ENCODE measurements around the gene IL15.

- TF ChIP-seq CTCF (conservative IDR thresholded peaks at IDR 0.05; ENCODE audit: low read depth in 2 of 2): no peak
- TF ChIP-seq EZH2phosphoT487 (IDR thresholded peaks at IDR 0.05; ENCODE audit: unreplicated experiment): no peak
- no peak for TF ChIP-seq POLR2AphosphoS5 (IDR thresholded peaks at IDR 0.05; ENCODE audit: low read depth)
- TF ChIP-seq JUNB (IDR thresholded peaks at IDR 0.05; ENCODE audit: unreplicated experiment): no peak
- no peak for TF ChIP-seq ZNF114 (CRISPR knock-in tag; IDR thresholded peaks at IDR 0.05)
- TF ChIP-seq REST (IDR thresholded peaks at IDR 0.05; ENCODE audit: unreplicated experiment): no peak
- no peak for TF ChIP-seq CREB1 (CRISPR knock-in tag; IDR thresholded peaks at IDR 0.05; ENCODE audit: low read depth)
- no peak for TF ChIP-seq EZH2 (IDR thresholded peaks at IDR 0.05; ENCODE audit: low read depth, unreplicated experiment)
- TF ChIP-seq, protein P1, sequence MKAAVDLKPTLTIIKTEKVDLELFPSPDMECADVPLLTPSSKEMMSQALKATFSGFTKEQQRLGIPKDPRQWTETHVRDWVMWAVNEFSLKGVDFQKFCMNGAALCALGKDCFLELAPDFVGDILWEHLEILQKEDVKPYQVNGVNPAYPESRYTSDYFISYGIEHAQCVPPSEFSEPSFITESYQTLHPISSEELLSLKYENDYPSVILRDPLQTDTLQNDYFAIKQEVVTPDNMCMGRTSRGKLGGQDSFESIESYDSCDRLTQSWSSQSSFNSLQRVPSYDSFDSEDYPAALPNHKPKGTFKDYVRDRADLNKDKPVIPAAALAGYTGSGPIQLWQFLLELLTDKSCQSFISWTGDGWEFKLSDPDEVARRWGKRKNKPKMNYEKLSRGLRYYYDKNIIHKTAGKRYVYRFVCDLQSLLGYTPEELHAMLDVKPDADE (IDR thresholded peaks at IDR 0.05): no peak
- TF ChIP-seq, protein P2, sequence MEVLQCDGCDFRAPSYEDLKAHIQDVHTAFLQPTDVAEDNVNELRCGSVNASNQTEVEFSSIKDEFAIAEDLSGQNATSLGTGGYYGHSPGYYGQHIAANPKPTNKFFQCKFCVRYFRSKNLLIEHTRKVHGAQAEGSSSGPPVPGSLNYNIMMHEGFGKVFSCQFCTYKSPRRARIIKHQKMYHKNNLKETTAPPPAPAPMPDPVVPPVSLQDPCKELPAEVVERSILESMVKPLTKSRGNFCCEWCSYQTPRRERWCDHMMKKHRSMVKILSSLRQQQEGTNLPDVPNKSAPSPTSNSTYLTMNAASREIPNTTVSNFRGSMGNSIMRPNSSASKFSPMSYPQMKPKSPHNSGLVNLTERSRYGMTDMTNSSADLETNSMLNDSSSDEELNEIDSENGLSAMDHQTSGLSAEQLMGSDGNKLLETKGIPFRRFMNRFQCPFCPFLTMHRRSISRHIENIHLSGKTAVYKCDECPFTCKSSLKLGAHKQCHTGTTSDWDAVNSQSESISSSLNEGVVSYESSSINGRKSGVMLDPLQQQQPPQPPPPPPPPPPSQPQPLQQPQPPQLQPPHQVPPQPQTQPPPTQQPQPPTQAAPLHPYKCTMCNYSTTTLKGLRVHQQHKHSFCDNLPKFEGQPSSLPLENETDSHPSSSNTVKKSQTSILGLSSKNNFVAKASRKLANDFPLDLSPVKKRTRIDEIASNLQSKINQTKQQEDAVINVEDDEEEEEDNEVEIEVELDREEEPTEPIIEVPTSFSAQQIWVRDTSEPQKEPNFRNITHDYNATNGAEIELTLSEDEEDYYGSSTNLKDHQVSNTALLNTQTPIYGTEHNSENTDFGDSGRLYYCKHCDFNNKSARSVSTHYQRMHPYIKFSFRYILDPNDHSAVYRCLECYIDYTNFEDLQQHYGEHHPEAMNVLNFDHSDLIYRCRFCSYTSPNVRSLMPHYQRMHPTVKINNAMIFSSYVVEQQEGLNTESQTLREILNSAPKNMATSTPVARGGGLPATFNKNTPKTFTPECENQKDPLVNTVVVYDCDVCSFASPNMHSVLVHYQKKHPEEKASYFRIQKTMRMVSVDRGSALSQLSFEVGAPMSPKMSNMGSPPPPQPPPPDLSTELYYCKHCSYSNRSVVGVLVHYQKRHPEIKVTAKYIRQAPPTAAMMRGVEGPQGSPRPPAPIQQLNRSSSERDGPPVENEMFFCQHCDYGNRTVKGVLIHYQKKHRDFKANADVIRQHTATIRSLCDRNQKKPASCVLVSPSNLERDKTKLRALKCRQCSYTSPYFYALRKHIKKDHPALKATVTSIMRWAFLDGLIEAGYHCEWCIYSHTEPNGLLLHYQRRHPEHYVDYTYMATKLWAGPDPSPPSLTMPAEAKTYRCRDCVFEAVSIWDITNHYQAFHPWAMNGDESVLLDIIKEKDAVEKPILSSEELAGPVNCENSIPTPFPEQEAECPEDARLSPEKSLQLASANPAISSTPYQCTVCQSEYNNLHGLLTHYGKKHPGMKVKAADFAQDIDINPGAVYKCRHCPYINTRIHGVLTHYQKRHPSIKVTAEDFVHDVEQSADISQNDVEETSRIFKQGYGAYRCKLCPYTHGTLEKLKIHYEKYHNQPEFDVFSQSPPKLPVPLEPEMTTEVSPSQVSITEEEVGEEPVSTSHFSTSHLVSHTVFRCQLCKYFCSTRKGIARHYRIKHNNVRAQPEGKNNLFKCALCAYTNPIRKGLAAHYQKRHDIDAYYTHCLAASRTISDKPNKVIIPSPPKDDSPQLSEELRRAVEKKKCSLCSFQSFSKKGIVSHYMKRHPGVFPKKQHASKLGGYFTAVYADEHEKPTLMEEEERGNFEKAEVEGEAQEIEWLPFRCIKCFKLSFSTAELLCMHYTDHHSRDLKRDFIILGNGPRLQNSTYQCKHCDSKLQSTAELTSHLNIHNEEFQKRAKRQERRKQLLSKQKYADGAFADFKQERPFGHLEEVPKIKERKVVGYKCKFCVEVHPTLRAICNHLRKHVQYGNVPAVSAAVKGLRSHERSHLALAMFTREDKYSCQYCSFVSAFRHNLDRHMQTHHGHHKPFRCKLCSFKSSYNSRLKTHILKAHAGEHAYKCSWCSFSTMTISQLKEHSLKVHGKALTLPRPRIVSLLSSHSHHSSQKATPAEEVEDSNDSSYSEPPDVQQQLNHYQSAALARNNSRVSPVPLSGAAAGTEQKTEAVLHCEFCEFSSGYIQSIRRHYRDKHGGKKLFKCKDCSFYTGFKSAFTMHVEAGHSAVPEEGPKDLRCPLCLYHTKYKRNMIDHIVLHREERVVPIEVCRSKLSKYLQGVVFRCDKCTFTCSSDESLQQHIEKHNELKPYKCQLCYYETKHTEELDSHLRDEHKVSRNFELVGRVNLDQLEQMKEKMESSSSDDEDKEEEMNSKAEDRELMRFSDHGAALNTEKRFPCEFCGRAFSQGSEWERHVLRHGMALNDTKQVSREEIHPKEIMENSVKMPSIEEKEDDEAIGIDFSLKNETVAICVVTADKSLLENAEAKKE (CRISPR knock-in tag; IDR thresholded peaks at IDR 0.05): no peak
- TF ChIP-seq NANOG (IDR thresholded peaks at IDR 0.05; ENCODE audit: borderline replicate concordance): no peak
- no peak for TF ChIP-seq STAT1 (IDR thresholded peaks at IDR 0.05; ENCODE audit: unreplicated experiment)
Measured at GRCh38 chr4:141638230-141638629, 1.8 kb downstream of the IL15 start.
